GM20431 (cell line): Measurements from ENCODE around the gene PTPN7.

Experiments
- in situ Hi-C: fragments of 300-500 bp; cut with MseI, MboI; formaldehyde crosslinking; loops from one replicate; pipeline ENCODE4 v1.15.0; 2020; ENCODE audit warnings: low sequenced_read_pairs; ENCODE audit not compliant: unreplicated experiment

Gene PTPN7

GRCh38 chr1:202134645-202135172 is 25.7 kb downstream of the PTPN7 start:
- in situ Hi-C loops = no loop called here

GRCh38 chr1:202133989-202134388 is 26.4 kb downstream of the PTPN7 start:
- in situ Hi-C loops = no loop called here

- in situ Hi-C loops = no loop called here
Observed at GRCh38 chr1:202133496-202133895, 26.9 kb downstream of the PTPN7 start.

- in situ Hi-C loops = no loop called here
Observed at GRCh38 chr1:202133001-202133400, 27.4 kb downstream of the PTPN7 start.

GRCh38 chr1:202131956-202132821 is 28.2 kb downstream of the PTPN7 start:
- in situ Hi-C loops = no loop called here

GRCh38 chr1:202130816-202131522 is 29.4 kb downstream of the PTPN7 start:
- in situ Hi-C loops = no loop called here

GRCh38 chr1:202130297-202130721 is 30.1 kb downstream of the PTPN7 start:
- in situ Hi-C loops = no loop called here

GRCh38 chr1:202129453-202130296 is 30.7 kb downstream of the PTPN7 start:
- in situ Hi-C loops = no loop called here

- in situ Hi-C loops = no loop called here
Observed at GRCh38 chr1:202127836-202128622, 32.4 kb downstream of the PTPN7 start.

GRCh38 chr1:202127061-202127460 is 33.3 kb downstream of the PTPN7 start:
- in situ Hi-C loops = no loop called here

- in situ Hi-C loops = no loop called here
Observed at GRCh38 chr1:202126426-202126825, 34.0 kb downstream of the PTPN7 start.

GRCh38 chr1:202125611-202126010 is 34.8 kb downstream of the PTPN7 start:
- in situ Hi-C loops = no loop called here

GRCh38 chr1:202124142-202124541 is 36.3 kb downstream of the PTPN7 start:
- in situ Hi-C loops = loop anchor here (25.0 kb wide), 1 partner anchor 237 kb away; the partner anchor contains the start of gene SHISA4

- in situ Hi-C loops = loop anchor here (25.0 kb wide), 1 partner anchor 236 kb away; the partner anchor contains the start of gene SHISA4
Observed at GRCh38 chr1:202123336-202123813, 37.0 kb downstream of the PTPN7 start.

GRCh38 chr1:202122639-202123335 is 37.6 kb downstream of the PTPN7 start, which contains the start of gene GPR37L1:
TSS of gene GPR37L1 (plus strand) at chr1:202122917. CDS start at chr1:202122964, 47 bp downstream.
- in situ Hi-C loops = loop anchor here (25.0 kb wide), 1 partner anchor 235 kb away; the partner anchor contains the start of gene SHISA4

- in situ Hi-C loops = loop anchor here (25.0 kb wide), 1 partner anchor 234 kb away; the partner anchor contains the start of gene SHISA4
Observed at GRCh38 chr1:202121006-202121405, 39.4 kb downstream of the PTPN7 start.

- in situ Hi-C loops = loop anchor here (5.0 to 25.0 kb wide), 2 partner anchors 116 to 231 kb away; partner anchors contain the start of gene SHISA4
Observed at GRCh38 chr1:202117898-202118371, 42.5 kb downstream of the PTPN7 start.

GRCh38 chr1:202116287-202116686 is 44.1 kb downstream of the PTPN7 start:
- in situ Hi-C loops = loop anchor here (5.0 to 25.0 kb wide), 2 partner anchors 114 to 229 kb away; partner anchors contain the start of gene SHISA4
